CD4-positive, alpha-beta T cell treated with Interleukin-1 beta for 1 hour (primary cell): ENCODE measurements around the gene LINS1.

Experiments used
- DNase-seq, 2 donors: peaks; one replicate each; pipeline ENCODE4 v3.0.0-alpha.2; 2020 to 2022

LINS1 gene

GRCh38 chr15:100602064-100602822 lies at the start of gene LINS1, which contains the start of gene ASB7:
LINS1 (minus strand) TSS chr15:100602184; CDS start chr15:100580842, 21,342 bp downstream.
ASB7 (plus strand) TSS chr15:100602589; CDS start chr15:100612217, 9,628 bp downstream.
- peak; percentile 100 for DNase-seq

- DNase-seq: no peak
Measured at GRCh38 chr15:100651253-100651652, 49.3 kb upstream of the LINS1 start.

- DNase-seq: no peak
Measured at GRCh38 chr15:100650685-100651084, 48.7 kb upstream of the LINS1 start.

GRCh38 chr15:100648951-100649350 lies 47.0 kb upstream of the LINS1 start:
- DNase-seq: no peak

GRCh38 chr15:100645671-100646070 lies 43.7 kb upstream of the LINS1 start:
- no peak for DNase-seq

- DNase-seq: no peak
Measured at GRCh38 chr15:100642950-100643338, 41.0 kb upstream of the LINS1 start.

- DNase-seq: no peak
Measured at GRCh38 chr15:100642213-100642949, 40.4 kb upstream of the LINS1 start.

- no peak for DNase-seq
Measured at GRCh38 chr15:100638177-100638730, 36.3 kb upstream of the LINS1 start.

GRCh38 chr15:100635406-100636071 lies 33.6 kb upstream of the LINS1 start:
- DNase-seq: no peak

GRCh38 chr15:100633763-100634075 lies 31.7 kb upstream of the LINS1 start:
- no peak for DNase-seq

- no peak for DNase-seq
Measured at GRCh38 chr15:100631831-100632230, 29.8 kb upstream of the LINS1 start.

- DNase-seq: no peak
Measured at GRCh38 chr15:100628746-100629145, 26.8 kb upstream of the LINS1 start.

- peak; percentile 62 to 76 for DNase-seq
Measured at GRCh38 chr15:100627789-100628395, 25.9 kb upstream of the LINS1 start.

- DNase-seq: no peak
Measured at GRCh38 chr15:100623301-100623700, 21.3 kb upstream of the LINS1 start.

- DNase-seq: no peak
Measured at GRCh38 chr15:100616700-100617099, 14.7 kb upstream of the LINS1 start.

GRCh38 chr15:100615801-100616200 lies 13.8 kb upstream of the LINS1 start:
- no peak for DNase-seq

GRCh38 chr15:100614918-100615317 lies 12.9 kb upstream of the LINS1 start:
- DNase-seq: no peak

GRCh38 chr15:100614336-100614735 lies 12.4 kb upstream of the LINS1 start:
- DNase-seq: no peak

GRCh38 chr15:100613208-100613607 lies 11.2 kb upstream of the LINS1 start:
- DNase-seq: no peak

GRCh38 chr15:100612539-100612938 lies 10.6 kb upstream of the LINS1 start:
- DNase-seq: no peak

- peak; percentile 43 to 55 for DNase-seq
Measured at GRCh38 chr15:100602823-100603393, 924 bp upstream of the LINS1 start.

- DNase-seq: no peak
Measured at GRCh38 chr15:100601617-100602063, 344 bp downstream of the LINS1 start.

- DNase-seq: peak; percentile 40 to 58
Measured at GRCh38 chr15:100601163-100601562, 821 bp downstream of the LINS1 start.
